H1 (cell line): ENCODE results near the gene PRTN3. TPM values are rescaled to one million over a fixed set of nuclear protein-coding genes. Genes with fewer than 3 reads are reported as not detected.

Experiments
- ASH2L ChIP-seq: fragments of 200-600, 300-600 bp; sonication (generic); IDR thresholded peaks from one replicate; pipeline ENCODE4 v1.7.1; 2017; ENCODE audit warnings: low read length
- CHD2 ChIP-seq: IDR thresholded peaks from 2 replicates; pipeline ENCODE4 v1.6.1; 2012; ENCODE audit warnings: low read length, improper control_type of control experiment
- CTBP2 ChIP-seq: IDR thresholded peaks from 2 replicates; pipeline ENCODE4 v1.7.0; 2011; ENCODE audit warnings: borderline replicate concordance, mild to moderate bottlenecking, moderate library complexity, mixed read lengths, low read length; ENCODE audit not compliant: insufficient read depth, insufficient read length
- CTCF ChIP-seq, 3 experiments: IDR thresholded peaks; 1 replicate in 2 of 3; 2 replicates in 1 of 3; pipeline versions ENCODE4 v1.5.1 to v1.6.1; 2011; ENCODE audit warnings: low read length in 3 of 3, mild to moderate bottlenecking in 3 of 3, inconsistent platforms in 2 of 3, low read depth in 1 of 3, moderate library complexity in 1 of 3; ENCODE audit not compliant: insufficient read depth in 1 of 3; ENCODE audit errors: control extremely low read depth in 1 of 3
- GTF2F1 ChIP-seq: IDR thresholded peaks from 2 replicates; pipeline ENCODE4 v1.6.1; 2012; ENCODE audit warnings: low read depth, low read length, improper control_type of control experiment, borderline replicate concordance
- HDAC2 ChIP-seq, 2 experiments: fragments of 300-600 bp in 1 of 2; sonication (generic) in 1 of 2; IDR thresholded peaks; 2 replicates each; pipeline ENCODE4 v1.6.1; 2011 to 2012; ENCODE audit warnings: low read depth in 2 of 2, low read length in 2 of 2, mild to moderate bottlenecking in 2 of 2, moderate library complexity in 2 of 2, borderline replicate concordance in 1 of 2, inconsistent platforms in 1 of 2
- NRF1 ChIP-seq: IDR thresholded peaks from 2 replicates; pipeline ENCODE4 v1.6.1; 2011; ENCODE audit warnings: mild to moderate bottlenecking, low read depth, low read length, improper control_type of control experiment
- POLR2AphosphoS5 ChIP-seq: IDR thresholded peaks from 2 replicates; pipeline ENCODE4 v1.6.1; 2011; ENCODE audit warnings: low read depth, low read length
- TCF12 ChIP-seq: IDR thresholded peaks from 2 replicates; pipeline ENCODE4 v1.6.1; 2011; ENCODE audit warnings: low read depth, mild to moderate bottlenecking, low read length
- polyA plus RNA-seq, 7 experiments: library from polyadenylated mRNA; depleted of rRNA in 3 of 7; stranded (reverse) in 5 of 7; unstranded in 2 of 7; fragments of >200 nt in 5 of 7; fragments of 200-250 nt in 2 of 7; gene quantifications; 1 replicate in 5 of 7; 2 replicates in 1 of 7; 4 replicates in 1 of 7; pipeline versions ENCODE4 v1.2.1 to v1.2.3, GENCODE V29; 2011 to 2013; ENCODE audit warnings: missing spikeins in 2 of 7, mixed read lengths in 2 of 7
- total RNA-seq: library from RNA; stranded (reverse); fragmentation: NEBNext Ultra II Directional; extraction: Animal tissue kit (Norgen Biotek cat#: 25700); gene quantifications from 2 replicates; pipeline ENCODE4 v1.2.1, GENCODE V29; 2021

Gene PRTN3
- total and polyA plus RNA-seq, 2 of the 8 experiments (the other 6 are each of a cell fraction or from before 2014, with no cell fraction given) = 0.39 to 2.1 TPM

GRCh38 chr19:869245-870177, 28.7 kb downstream of the PRTN3 start (continued):
- no peak for TF ChIP-seq NRF1
- no peak for TF ChIP-seq TCF12
- no peak for TF ChIP-seq CTBP2
- no peak for TF ChIP-seq HDAC2 (IDR thresholded peaks at IDR 0.05; ENCODE audit: borderline replicate concordance in 1 of 2, low read depth in 2 of 2, low read length in 2 of 2)
- no peak for TF ChIP-seq POLR2AphosphoS5
- TF ChIP-seq GTF2F1 = no peak
- TF ChIP-seq CHD2 = no peak
- no peak for TF ChIP-seq ASH2L
- TF ChIP-seq CTCF (IDR thresholded peaks at IDR 0.05; ENCODE audit: control extremely low read depth in 1 of 3, insufficient read depth in 1 of 3, low read depth in 1 of 3, low read length in 3 of 3) = no peak
